IMR-90 (cell line): ENCODE results near the gene SLC25A14. TPM values are rescaled to one million over a fixed set of nuclear protein-coding genes. Genes with fewer than 3 reads are reported as not detected.

Source experiments
- ATAC-seq: fragments of 200-7000 bp; cut with Tn5 transposase; 2 replicates; pipeline ENCODE4 v1.9.1; 2020; ENCODE audit warnings: low read depth, mild to moderate bottlenecking, moderate library complexity
- BruUV-seq: library from RNA; stranded (reverse); fragments of 400-500 nt; replicated peaks from 2 replicates; lab custom pipeline; 2021; lab: Mats Ljungman, UMichigan
- CTCF ChIA-PET: fragments of 300-600 bp; formaldehyde crosslinking; extraction: SDS; loops from one replicate; lab custom pipeline; 2021; ENCODE audit warnings: antibody characterized with exemption; lab: Yijun Ruan, JAX
- POLR2A ChIA-PET: fragments of 300-600 bp; sonication (Branson Sonifier 250); formaldehyde crosslinking; loops from one replicate; lab custom pipeline; 2022; ENCODE audit warnings: antibody characterized with exemption; ENCODE audit not compliant: unreplicated experiment; lab: Charles Lee
- DNase-seq: peaks from one replicate; pipeline ENCODE4 v3.0.0; 2013
- H2AFZ ChIP-seq: replicated peaks from 2 replicates; pipeline ENCODE3; 2013; ENCODE audit warnings: low read length, mild to moderate bottlenecking; ENCODE audit not compliant: poor library complexity
- H2AK5ac ChIP-seq: 2 replicates; pipeline ENCODE4 v1.6.1; 2013; ENCODE audit warnings: low read depth, low read length, inconsistent platforms
- H2AK9ac ChIP-seq: replicated peaks from 2 replicates; pipeline ENCODE3; 2013; ENCODE audit warnings: mild to moderate bottlenecking, low read depth, low read length, moderate library complexity; ENCODE audit not compliant: poor library complexity
- H2BK120ac ChIP-seq: 2 replicates; pipeline ENCODE4 v1.6.1; 2013; ENCODE audit warnings: low read depth, low read length, inconsistent platforms
- H2BK15ac ChIP-seq: 3 replicates; pipeline ENCODE4 v1.6.1; 2013; ENCODE audit warnings: low read depth, low read length, inconsistent platforms
- H2BK20ac ChIP-seq: 2 replicates; pipeline ENCODE4 v1.6.1; 2013; ENCODE audit warnings: low read depth, mild to moderate bottlenecking, inconsistent platforms, low read length, moderate library complexity
- H2BK5ac ChIP-seq: 2 replicates; pipeline ENCODE4 v1.6.1; 2013; ENCODE audit warnings: mild to moderate bottlenecking, low read depth, low read length, inconsistent platforms; ENCODE audit not compliant: poor library complexity, severe bottlenecking
- H3K14ac ChIP-seq: replicated peaks from 2 replicates; pipeline ENCODE4 v1.6.1; 2013; ENCODE audit warnings: low read depth, low read length, inconsistent platforms
- H3K18ac ChIP-seq: 2 replicates; pipeline ENCODE4 v1.6.1; 2013; ENCODE audit warnings: low read depth, low read length, control low read depth
- H3K23ac ChIP-seq: 2 replicates; pipeline ENCODE4 v1.6.1; 2013; ENCODE audit warnings: low read depth, low read length, inconsistent platforms
- H3K27ac ChIP-seq: 2 replicates; pipeline ENCODE4 v1.5.1; 2013; ENCODE audit warnings: mild to moderate bottlenecking, control low read depth, low read length; ENCODE audit not compliant: insufficient read depth
- H3K27me3 ChIP-seq: 2 replicates; pipeline ENCODE4 v1.6.1; 2013; ENCODE audit warnings: low read length; ENCODE audit not compliant: control insufficient read depth, insufficient read depth
- H3K36me3 ChIP-seq: 2 replicates; pipeline ENCODE4 v1.6.1; 2013; ENCODE audit warnings: low read length, mixed read lengths; ENCODE audit not compliant: control insufficient read depth, insufficient read depth
- H3K4ac ChIP-seq: 2 replicates; pipeline ENCODE4 v1.6.1; 2013; ENCODE audit warnings: low read depth, low read length, inconsistent platforms
- H3K4me1 ChIP-seq: 2 replicates; pipeline ENCODE4 v1.6.1; 2013; ENCODE audit warnings: low read length, mixed read lengths; ENCODE audit not compliant: control insufficient read depth, insufficient read depth
- H3K4me2 ChIP-seq: 2 replicates; pipeline ENCODE4 v1.6.1; 2013; ENCODE audit warnings: low read depth, mild to moderate bottlenecking, control low read depth, low read length, moderate library complexity
- H3K4me3 ChIP-seq: 2 replicates; pipeline ENCODE4 v1.5.1; 2013; ENCODE audit warnings: low read depth, mild to moderate bottlenecking, control low read depth, low read length, moderate library complexity; ENCODE audit not compliant: insufficient read depth
- H3K56ac ChIP-seq: 2 replicates; pipeline ENCODE4 v1.6.1; 2013; ENCODE audit warnings: low read length, inconsistent platforms; ENCODE audit not compliant: insufficient read depth; ENCODE audit errors: extremely low read depth
- H3K79me1 ChIP-seq, 2 experiments: 2 replicates each; pipeline ENCODE4 v1.6.1; 2013; ENCODE audit warnings: low read length in 2 of 2, inconsistent platforms in 1 of 2, low read depth in 1 of 2
- H3K9ac ChIP-seq: 2 replicates; pipeline ENCODE4 v1.6.1; 2013; ENCODE audit warnings: low read depth, low read length, control low read depth
- H3K9me1 ChIP-seq: 2 replicates; pipeline ENCODE4 v1.6.1; 2013; ENCODE audit warnings: low read length, inconsistent platforms; ENCODE audit not compliant: insufficient read depth
- H3K9me3 ChIP-seq: 2 replicates; pipeline ENCODE4 v1.6.1; 2013; ENCODE audit warnings: low read length; ENCODE audit not compliant: control insufficient read depth, insufficient read depth
- H4K20me1 ChIP-seq: 2 replicates; pipeline ENCODE4 v1.6.1; 2013; ENCODE audit warnings: low read length, inconsistent platforms; ENCODE audit not compliant: insufficient read depth
- H4K5ac ChIP-seq: 2 replicates; pipeline ENCODE4 v1.6.1; 2013; ENCODE audit warnings: mild to moderate bottlenecking, low read depth, low read length, control low read depth
- H4K8ac ChIP-seq, 2 experiments: 2 replicates each; pipeline ENCODE4 v1.6.1; 2013; ENCODE audit warnings: low read depth in 2 of 2, low read length in 2 of 2, control low read depth in 1 of 2, inconsistent platforms in 1 of 2
- H4K91ac ChIP-seq: 2 replicates; pipeline ENCODE4 v1.6.1; 2013; ENCODE audit warnings: low read depth, low read length, inconsistent platforms; ENCODE audit not compliant: insufficient read depth
- BHLHE40 ChIP-seq: fragments of 150-350 bp; IDR thresholded peaks from 2 replicates; pipeline ENCODE4 v1.6.1; 2016; ENCODE audit warnings: mild to moderate bottlenecking, low read depth, low read length
- CHD1 ChIP-seq: IDR thresholded peaks from 2 replicates; pipeline ENCODE4 v1.6.1; 2012; ENCODE audit warnings: low read depth, low read length, improper control_type of control experiment
- ELK1 ChIP-seq: fragments of 150-350 bp; IDR thresholded peaks from 2 replicates; pipeline ENCODE4 v1.6.1; 2016; ENCODE audit warnings: low read depth, mild to moderate bottlenecking, low read length, moderate library complexity, borderline replicate concordance
- MAFK ChIP-seq: IDR thresholded peaks from 2 replicates; pipeline ENCODE4 v1.6.1; 2012; ENCODE audit warnings: low read depth, low read length, improper control_type of control experiment
- MAZ ChIP-seq: IDR thresholded peaks from 2 replicates; pipeline ENCODE4 v1.6.1; 2012; ENCODE audit warnings: low read depth, mild to moderate bottlenecking, low read length, improper control_type of control experiment, moderate library complexity, borderline replicate concordance
- MXI1 ChIP-seq: IDR thresholded peaks from 2 replicates; pipeline ENCODE4 v1.6.1; 2012; ENCODE audit warnings: low read depth, mild to moderate bottlenecking, low read length, moderate library complexity, borderline replicate concordance
- NFE2L2 ChIP-seq: fragments of 150-350 bp; IDR thresholded peaks from 2 replicates; pipeline ENCODE4 v1.6.1; 2016; ENCODE audit warnings: low read depth, mild to moderate bottlenecking, low read length
- RAD21 ChIP-seq: IDR thresholded peaks from 2 replicates; pipeline ENCODE4 v1.6.1; 2012; ENCODE audit warnings: low read length, improper control_type of control experiment
- RCOR1 ChIP-seq: IDR thresholded peaks from 2 replicates; pipeline ENCODE4 v1.6.1; 2012; ENCODE audit warnings: mild to moderate bottlenecking, low read length, improper control_type of control experiment; ENCODE audit not compliant: insufficient replicate concordance
- RFX5 ChIP-seq: IDR thresholded peaks from 2 replicates; pipeline ENCODE4 v1.8.0; 2012; ENCODE audit warnings: low read depth, mild to moderate bottlenecking, low read length, moderate library complexity
- SMC3 ChIP-seq: fragments of 150-350 bp; IDR thresholded peaks from 2 replicates; pipeline ENCODE4 v1.6.1; 2016; ENCODE audit warnings: low read depth, mild to moderate bottlenecking, antibody characterized with exemption, low read length, moderate library complexity
- WGBS, 2 experiments: methylation state at CpG; one replicate each; pipeline versions ENCODE4 v1.1.5 to v1.1.7; 2013; ENCODE audit warnings: missing lambda C conversion rate in 2 of 2; ENCODE audit not compliant: insufficient read length in 1 of 2; ENCODE audit errors: extremely low coverage in 2 of 2; 5-methylcytosine and 5-hydroxymethylcytosine counted together
- dilution Hi-C: fragments of 300-500 bp; cut with HindIII; formaldehyde crosslinking; loops from one replicate; pipeline ENCODE4 v1.14.3; 2018; ENCODE audit warnings: low sequenced_read_pairs; ENCODE audit not compliant: unreplicated experiment
- in situ Hi-C: fragments of 300-500 bp; cut with MboI; formaldehyde crosslinking; loops from 3 replicates; pipeline ENCODE4 v1.14.3; 2019; ENCODE audit warnings: low sequenced_read_pairs, inconsistent platforms, mixed read lengths
- intact Hi-C: fragments of 100-400 bp; cut with micrococcal nuclease; formaldehyde crosslinking; loops from 2 replicates; pipeline ENCODE4 v1.10.0; 2022
- polyA plus RNA-seq, 3 experiments: library from polyadenylated mRNA; depleted of rRNA; stranded (reverse); fragments of >200 nt; gene quantifications; 2 replicates each; pipeline ENCODE4 v1.2.3, GENCODE V29; 2012; ENCODE audit warnings: low replicate concordance in 1 of 3
- total RNA-seq: library from RNA; depleted of rRNA; stranded (reverse); fragments of >200 nt; gene quantifications from 2 replicates; pipeline ENCODE4 v1.2.3, GENCODE V29; 2012
- TF ChIP-seq, protein P1 (sequence below): fragments of 150-350 bp; IDR thresholded peaks from 2 replicates; pipeline ENCODE4 v1.6.1; 2017; ENCODE audit warnings: mild to moderate bottlenecking, antibody characterized with exemption, low read length, low read depth
- TF ChIP-seq, protein P2 (sequence below): conservative IDR thresholded peaks from 2 replicates; pipeline ENCODE4 v1.5.1; 2012; ENCODE audit warnings: mild to moderate bottlenecking, low read depth, low read length, improper control_type of control experiment

SLC25A14 gene
- total and polyA plus RNA-seq, 2 of the 4 experiments (the other 2 are of a cell fraction), result 13.8 TPM

DNA sequence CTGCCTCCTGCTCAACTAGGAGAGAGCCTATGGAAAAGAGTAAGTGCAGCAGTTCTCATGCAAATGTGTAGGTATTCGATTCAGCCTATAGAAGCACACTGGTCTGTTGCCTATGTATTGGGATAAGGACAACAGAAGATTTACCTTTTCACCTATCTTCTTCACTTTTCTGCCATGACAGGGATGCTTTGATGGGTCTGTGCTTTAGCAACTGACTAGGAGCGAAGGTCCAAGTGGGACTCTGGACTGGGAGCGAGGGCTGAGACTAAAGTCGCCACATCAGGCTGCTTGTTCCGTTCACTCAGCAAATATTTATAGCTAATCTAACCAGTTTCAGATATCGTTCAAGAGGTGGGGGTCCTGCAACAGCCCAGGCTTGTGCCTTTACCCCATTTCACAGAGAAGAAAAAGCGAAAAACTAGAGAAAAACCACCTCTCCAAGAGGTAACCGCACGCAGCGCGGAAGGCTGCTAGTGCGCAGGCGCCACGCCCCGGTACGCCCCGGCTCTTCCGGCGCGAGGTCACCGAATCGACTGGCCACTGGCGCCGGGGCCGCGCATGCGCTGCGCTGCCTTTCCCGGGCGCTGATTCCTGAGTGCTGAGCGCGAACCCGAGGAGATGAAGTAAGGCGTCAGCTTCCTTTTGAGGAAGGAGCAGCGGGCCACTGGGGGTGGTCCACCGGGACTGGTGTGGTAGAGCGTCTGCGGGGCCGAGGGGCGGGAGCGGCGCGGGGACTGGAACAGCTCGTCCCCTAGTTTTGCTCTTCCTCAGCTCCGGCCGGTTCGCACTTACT, 61.9 kb downstream of the SLC25A14 start, which contains the start of gene RBMX2:
RBMX2 (plus strand) TSS at position 573 of the 793 bp plus-strand sequence; CDS start at position 619, 46 bp downstream.
- intact Hi-C loops (no loop called here), in situ Hi-C loops (no loop called here), dilution Hi-C loops (no loop called here)
- ATAC-seq (peak; percentile 97), DNase-seq (peak; percentile 61)
- Histone ChIP-seq H2AFZ (peak within 1 kb of the TSS; percentile 87), H4K91ac (peak within 1 kb of the TSS; percentile 50; the same call in 1 of the 2 replicates), H3K4me2 (peak within 1 kb of the TSS; percentile 88), H2BK15ac (no peak within 1 kb of the TSS), H2BK20ac (no peak within 1 kb of the TSS), H3K4me3 (peak within 1 kb of the TSS; percentile 87), H3K36me3 (peaks cover 8% of the 10 kb centered on the region; the same call in 1 of the 2 replicates), H4K20me1 (no peaks in the 10 kb centered on the region), H3K4me1 (no peaks in the 10 kb centered on the region), H3K56ac (peak within 1 kb of the TSS; percentile 83; the same call in 1 of the 2 replicates), H3K4ac (peak within 1 kb of the TSS; percentile 77), H3K9me3 (no peaks in the 10 kb centered on the region), H4K5ac (peak within 1 kb of the TSS; percentile 95), H3K9me1 (no peaks in the 10 kb centered on the region), H3K27ac (peak within 1 kb of the TSS; percentile 83), H2BK120ac (no peak within 1 kb of the TSS), H4K8ac (peak within 1 kb of the TSS; percentile 71 to 95), H3K27me3 (no peaks in the 10 kb centered on the region; the same call in 1 of the 2 replicates), H2AK5ac (no peak within 1 kb of the TSS; the same call in 1 of the 2 replicates), H2BK5ac (peak within 1 kb of the TSS; percentile 58), H2AK9ac (peak within 1 kb of the TSS; percentile 69), H3K18ac (peak within 1 kb of the TSS; percentile 75), H3K14ac (peak within 1 kb of the TSS; percentile 95), H3K9ac (peak within 1 kb of the TSS; percentile 93), H3K23ac (peak within 1 kb of the TSS; percentile 83), H3K79me1 (peaks cover 3 to 10% of the 10 kb centered on the region in 2 experiments; a peak in 2 of 4 replicates)
- BruUV-seq, result no TSS peak
- 26% methylated on average over 21 of the region's 47 CpGs; no CpG with 5 or more reads in 1 of the 2 experiments for WGBS, 2 experiments
- ChIA-PET CTCF (interaction anchor here (1.4 kb wide), 1 partner anchor 515 kb away, joined by 4 read pairs; no protein-coding TSS in a partner anchor), POLR2A (interaction anchor here (0.5 kb wide), 1 partner anchor 223 kb away, joined by 5 read pairs; no protein-coding TSS in a partner anchor)
- TF ChIP-seq RFX5, result no peak
- TF ChIP-seq NFE2L2, result no peak
- no peak for TF ChIP-seq RAD21
- TF ChIP-seq CHD1, result no peak
- TF ChIP-seq MAFK, result no peak
- no peak for TF ChIP-seq MAZ
- TF ChIP-seq SMC3, result no peak
- no peak for TF ChIP-seq BHLHE40
- TF ChIP-seq, protein P1, sequence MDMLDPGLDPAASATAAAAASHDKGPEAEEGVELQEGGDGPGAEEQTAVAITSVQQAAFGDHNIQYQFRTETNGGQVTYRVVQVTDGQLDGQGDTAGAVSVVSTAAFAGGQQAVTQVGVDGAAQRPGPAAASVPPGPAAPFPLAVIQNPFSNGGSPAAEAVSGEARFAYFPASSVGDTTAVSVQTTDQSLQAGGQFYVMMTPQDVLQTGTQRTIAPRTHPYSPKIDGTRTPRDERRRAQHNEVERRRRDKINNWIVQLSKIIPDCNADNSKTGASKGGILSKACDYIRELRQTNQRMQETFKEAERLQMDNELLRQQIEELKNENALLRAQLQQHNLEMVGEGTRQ, result no peak
- TF ChIP-seq MXI1, result no peak
- no peak for TF ChIP-seq RCOR1
- TF ChIP-seq ELK1, result no peak
- TF ChIP-seq, protein P2, sequence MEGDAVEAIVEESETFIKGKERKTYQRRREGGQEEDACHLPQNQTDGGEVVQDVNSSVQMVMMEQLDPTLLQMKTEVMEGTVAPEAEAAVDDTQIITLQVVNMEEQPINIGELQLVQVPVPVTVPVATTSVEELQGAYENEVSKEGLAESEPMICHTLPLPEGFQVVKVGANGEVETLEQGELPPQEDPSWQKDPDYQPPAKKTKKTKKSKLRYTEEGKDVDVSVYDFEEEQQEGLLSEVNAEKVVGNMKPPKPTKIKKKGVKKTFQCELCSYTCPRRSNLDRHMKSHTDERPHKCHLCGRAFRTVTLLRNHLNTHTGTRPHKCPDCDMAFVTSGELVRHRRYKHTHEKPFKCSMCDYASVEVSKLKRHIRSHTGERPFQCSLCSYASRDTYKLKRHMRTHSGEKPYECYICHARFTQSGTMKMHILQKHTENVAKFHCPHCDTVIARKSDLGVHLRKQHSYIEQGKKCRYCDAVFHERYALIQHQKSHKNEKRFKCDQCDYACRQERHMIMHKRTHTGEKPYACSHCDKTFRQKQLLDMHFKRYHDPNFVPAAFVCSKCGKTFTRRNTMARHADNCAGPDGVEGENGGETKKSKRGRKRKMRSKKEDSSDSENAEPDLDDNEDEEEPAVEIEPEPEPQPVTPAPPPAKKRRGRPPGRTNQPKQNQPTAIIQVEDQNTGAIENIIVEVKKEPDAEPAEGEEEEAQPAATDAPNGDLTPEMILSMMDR, result no peak
